HPDE6-E6E7 (cell line): Measurements from ENCODE around the gene GCC2.
"Not testable (repeated sequence)": the region's sequence is repeated elsewhere in the genome, so short reads cannot be mapped to it uniquely, and the experiment has no call there.

Source experiments
- DNase-seq: peaks from one replicate; pipeline ENCODE4 v3.0.0; 2011; ENCODE audit warnings: missing footprints; ENCODE audit errors: extremely low spot score

Gene GCC2

GRCh38 chr2:108525258-108525657, 76.3 kb downstream of the GCC2 start:
- not testable (repeated sequence) for DNase-seq

GRCh38 chr2:108531674-108532055, 82.7 kb downstream of the GCC2 start:
- DNase-seq = no peak

- DNase-seq = peak; percentile 67
These were observed 85.0 kb downstream of the GCC2 start, which contains the start of gene LIMS1 for GRCh38 chr2:108533832-108534583. TSS of gene LIMS1 (plus strand) at chr2:108534470. CDS start at chr2:108534563, 93 bp downstream.

- DNase-seq = no peak
These were observed 85.8 kb downstream of the GCC2 start for GRCh38 chr2:108534584-108535356.

GRCh38 chr2:108535357-108535631, 86.3 kb downstream of the GCC2 start:
- no peak for DNase-seq

- no peak for DNase-seq
These were observed 87.3 kb downstream of the GCC2 start for GRCh38 chr2:108536133-108536780.

- DNase-seq = no peak
These were observed 87.9 kb downstream of the GCC2 start for GRCh38 chr2:108536911-108537310.

GRCh38 chr2:108538000-108538625, 89.1 kb downstream of the GCC2 start:
- DNase-seq = peak; percentile 29

- no peak for DNase-seq
These were observed 92.4 kb downstream of the GCC2 start for GRCh38 chr2:108541451-108541850.

GRCh38 chr2:108542071-108542470, 93.1 kb downstream of the GCC2 start:
- DNase-seq = no peak

- DNase-seq = no peak
These were observed 98.6 kb downstream of the GCC2 start for GRCh38 chr2:108547606-108548005.

GRCh38 chr2:108548208-108549003, 99.4 kb downstream of the GCC2 start:
- no peak for DNase-seq

- DNase-seq = no peak
These were observed 103.6 kb downstream of the GCC2 start for GRCh38 chr2:108552566-108552965.

- DNase-seq = no peak
These were observed 104.4 kb downstream of the GCC2 start for GRCh38 chr2:108553209-108553919.

GRCh38 chr2:108554528-108554927, 105.5 kb downstream of the GCC2 start:
- DNase-seq = no peak

GRCh38 chr2:108555572-108555971, 106.6 kb downstream of the GCC2 start:
- no peak for DNase-seq

GRCh38 chr2:108556581-108556980, 107.6 kb downstream of the GCC2 start:
- not testable (repeated sequence) for DNase-seq
